ENCODE results near the gene KRTAP12-3. TPM values are rescaled to one million over a fixed set of nuclear protein-coding genes. Genes with fewer than 3 reads are reported as not detected.
"Not testable (repeated sequence)": the region's sequence is repeated elsewhere in the genome, so short reads cannot be mapped to it uniquely, and the experiment has no call there.

The KRTAP12-3 gene
- total RNA-seq, 1 donor from 2014 or later, result not detected

- no peak for TF ChIP-seq CTCF (IDR thresholded peaks at IDR 0.05)
- Mint-ChIP-seq H3K36me3 (ENCODE audit: low read depth) (no peaks in the 10 kb centered on the region), H3K9me3 (peaks cover 15% of the 10 kb centered on the region), H3K4me3 (no peak overlapping the region), H3K27me3 (peaks cover 29% of the 10 kb centered on the region), H3K27ac (no peak overlapping the region), H3K4me1 (no peaks in the 10 kb centered on the region)
- intact Hi-C loops (cut with micrococcal nuclease), result no loop called here
- ATAC-seq (ENCODE audit: low read depth), result no peak
- ChIA-PET CTCF (interaction anchor here (1.3 kb wide), 1 partner anchor 182 kb away, joined by 3 read pairs; no protein-coding TSS in a partner anchor), POLR2A (no interaction called here)
- DNase-seq, result no peak
Measured at GRCh38 chr21:44692798-44693512, 35.2 kb downstream of the KRTAP12-3 start.

- Mint-ChIP-seq H3K4me3 (no peak overlapping the region), H3K36me3 (ENCODE audit: low read depth) (no peaks in the 10 kb centered on the region), H3K27me3 (peaks cover 39% of the 10 kb centered on the region), H3K9me3 (peaks cover 15% of the 10 kb centered on the region), H3K4me1 (no peaks in the 10 kb centered on the region), H3K27ac (no peak overlapping the region)
- TF ChIP-seq CTCF (IDR thresholded peaks at IDR 0.05), result no peak
- ATAC-seq (ENCODE audit: low read depth), result no peak
- DNase-seq, result no peak
- intact Hi-C loops (cut with micrococcal nuclease), result no loop called here
- POLR2A ChIA-PET, result no interaction called here
- CTCF ChIA-PET, result no interaction called here
Measured at GRCh38 chr21:44694776-44695175, 37.0 kb downstream of the KRTAP12-3 start.

GRCh38 chr21:44695184-44695583, 37.5 kb downstream of the KRTAP12-3 start:
- ATAC-seq (ENCODE audit: low read depth) (no peak), DNase-seq (no peak)
- ChIA-PET POLR2A (no interaction called here), CTCF (no interaction called here)
- TF ChIP-seq CTCF (IDR thresholded peaks at IDR 0.05), result no peak
- Mint-ChIP-seq H3K36me3 (ENCODE audit: low read depth) (no peaks in the 10 kb centered on the region), H3K27ac (no peak overlapping the region), H3K4me1 (no peaks in the 10 kb centered on the region), H3K4me3 (no peak overlapping the region), H3K27me3 (peaks cover 42% of the 10 kb centered on the region), H3K9me3 (peaks cover 15% of the 10 kb centered on the region)
- intact Hi-C loops (cut with micrococcal nuclease), result no loop called here

- H3K27me3 Mint-ChIP-seq, result peaks cover 42% of the 10 kb centered on the region
- intact Hi-C loops (cut with micrococcal nuclease), result no loop called here
Measured at GRCh38 chr21:44695641-44696040, 37.9 kb downstream of the KRTAP12-3 start.

GRCh38 chr21:44696572-44696971, 38.8 kb downstream of the KRTAP12-3 start:
- TF ChIP-seq CTCF (IDR thresholded peaks at IDR 0.05), result no peak
- CTCF ChIA-PET, result no interaction called here
- ATAC-seq (ENCODE audit: low read depth) (no peak), DNase-seq (no peak)
- H3K27me3 Mint-ChIP-seq, result peaks cover 45% of the 10 kb centered on the region
- POLR2A ChIA-PET, result no interaction called here
- no peak overlapping the region for H3K4me3 Mint-ChIP-seq
- no peaks in the 10 kb centered on the region for H3K36me3 Mint-ChIP-seq (ENCODE audit: low read depth)
- no peaks in the 10 kb centered on the region for H3K4me1 Mint-ChIP-seq
- H3K27ac Mint-ChIP-seq, result no peak overlapping the region
- H3K9me3 Mint-ChIP-seq, result peaks cover 15% of the 10 kb centered on the region
- intact Hi-C loops (cut with micrococcal nuclease), result no loop called here

More at GRCh38 chr21:44695641-44696040, 37.9 kb downstream of the KRTAP12-3 start:
- Mint-ChIP-seq H3K4me3 (no peak overlapping the region), H3K27ac (no peak overlapping the region), H3K9me3 (peaks cover 15% of the 10 kb centered on the region), H3K4me1 (no peaks in the 10 kb centered on the region), H3K36me3 (ENCODE audit: low read depth) (no peaks in the 10 kb centered on the region)
- CTCF ChIA-PET, result no interaction called here
- DNase-seq, result no peak
- no peak for ATAC-seq (ENCODE audit: low read depth)
- no peak for TF ChIP-seq CTCF (IDR thresholded peaks at IDR 0.05)
- POLR2A ChIA-PET, result no interaction called here

GRCh38 chr21:44697172-44697810, 39.6 kb downstream of the KRTAP12-3 start, which contains the start of gene KRTAP10-12:
Gene KRTAP10-12, plus strand, starts transcription at chr21:44697172. Its CDS starts 30 bp downstream, at chr21:44697202.
- ATAC-seq (ENCODE audit: low read depth); POLR2A ChIA-PET; H3K4me1 Mint-ChIP-seq; H3K4me3 Mint-ChIP-seq; H3K27ac Mint-ChIP-seq; intact Hi-C loops (cut with micrococcal nuclease); H3K36me3 Mint-ChIP-seq (ENCODE audit: low read depth); CTCF ChIA-PET; DNase-seq: not testable (repeated sequence)
- peaks cover 12% of the 10 kb centered on the region for H3K9me3 Mint-ChIP-seq
- H3K27me3 Mint-ChIP-seq, result peaks cover 50% of the 10 kb centered on the region
